Measurements from ENCODE around the gene GGA1. TPM values are rescaled to one million over a fixed set of nuclear protein-coding genes. Genes with fewer than 3 reads are reported as not detected.
"Not testable (repeated sequence)": the region's sequence is repeated elsewhere in the genome, so short reads cannot be mapped to it uniquely, and the experiment has no call there.

The GGA1 gene
- total RNA-seq, 1 donor from 2014 or later = 36.1 TPM

DNA sequence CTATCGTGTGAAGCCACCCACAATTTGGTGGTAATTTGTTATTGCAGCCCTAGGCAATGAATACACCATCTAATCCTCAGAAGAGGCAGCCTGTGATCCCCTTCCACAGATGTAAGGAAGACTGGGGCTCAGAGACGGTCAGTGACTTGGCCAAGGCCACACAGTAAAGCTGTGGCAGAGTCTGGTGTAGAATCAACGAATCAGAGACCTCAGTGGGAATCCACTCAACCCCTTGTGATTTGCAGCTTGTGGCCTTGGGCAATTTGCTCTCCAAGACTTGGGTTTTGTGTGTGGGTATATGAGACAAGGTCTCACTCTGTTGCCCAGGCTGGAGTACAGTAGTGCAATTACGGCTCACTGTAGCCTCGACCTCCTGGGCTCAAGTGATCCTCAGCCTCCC lies 30.6 kb upstream of the GGA1 start:
- no peak overlapping the region for H3K4me3 ChIP-seq (ENCODE audit: low read depth, low read length)
- FAIRE-seq (no peak), DNase-seq (ENCODE audit: low read depth) (no peak)
- no peaks in the 10 kb centered on the region for H3K36me3 ChIP-seq (ENCODE audit: control insufficient read depth, insufficient read depth, low read length)
- TF ChIP-seq, protein P1, sequence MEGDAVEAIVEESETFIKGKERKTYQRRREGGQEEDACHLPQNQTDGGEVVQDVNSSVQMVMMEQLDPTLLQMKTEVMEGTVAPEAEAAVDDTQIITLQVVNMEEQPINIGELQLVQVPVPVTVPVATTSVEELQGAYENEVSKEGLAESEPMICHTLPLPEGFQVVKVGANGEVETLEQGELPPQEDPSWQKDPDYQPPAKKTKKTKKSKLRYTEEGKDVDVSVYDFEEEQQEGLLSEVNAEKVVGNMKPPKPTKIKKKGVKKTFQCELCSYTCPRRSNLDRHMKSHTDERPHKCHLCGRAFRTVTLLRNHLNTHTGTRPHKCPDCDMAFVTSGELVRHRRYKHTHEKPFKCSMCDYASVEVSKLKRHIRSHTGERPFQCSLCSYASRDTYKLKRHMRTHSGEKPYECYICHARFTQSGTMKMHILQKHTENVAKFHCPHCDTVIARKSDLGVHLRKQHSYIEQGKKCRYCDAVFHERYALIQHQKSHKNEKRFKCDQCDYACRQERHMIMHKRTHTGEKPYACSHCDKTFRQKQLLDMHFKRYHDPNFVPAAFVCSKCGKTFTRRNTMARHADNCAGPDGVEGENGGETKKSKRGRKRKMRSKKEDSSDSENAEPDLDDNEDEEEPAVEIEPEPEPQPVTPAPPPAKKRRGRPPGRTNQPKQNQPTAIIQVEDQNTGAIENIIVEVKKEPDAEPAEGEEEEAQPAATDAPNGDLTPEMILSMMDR (IDR thresholded peaks at IDR 0.05; ENCODE audit: insufficient read depth, low read length, severe bottlenecking) = no peak
- H3K27me3 ChIP-seq (ENCODE audit: control insufficient read depth, insufficient read depth, low read length) = peaks cover 1% of the 10 kb centered on the region

DNA sequence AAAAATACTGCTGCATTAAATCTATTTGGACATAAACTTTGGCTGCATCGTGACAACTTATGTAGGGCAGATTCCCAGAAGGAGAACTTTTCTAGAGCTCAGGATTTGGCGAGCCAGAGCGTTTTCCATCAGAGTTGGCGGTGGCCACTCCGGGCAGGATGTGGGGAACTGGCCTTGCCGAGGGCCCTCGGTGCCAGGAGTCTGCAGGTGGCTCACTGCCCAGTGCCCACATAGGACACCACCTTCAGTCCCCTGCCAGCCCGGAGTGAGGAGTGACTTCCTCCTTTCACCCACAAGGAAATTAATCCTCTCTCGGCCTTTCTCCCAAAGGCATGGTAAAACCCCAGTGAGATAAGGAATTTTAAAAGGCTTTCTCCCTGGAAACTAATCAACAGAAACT lies 27.1 kb upstream of the GGA1 start:
- no peak overlapping the region for H3K4me3 ChIP-seq (ENCODE audit: low read depth, low read length)
- H3K27me3 ChIP-seq (ENCODE audit: control insufficient read depth, insufficient read depth, low read length) = peaks cover 3% of the 10 kb centered on the region
- no peak for FAIRE-seq
- H3K36me3 ChIP-seq (ENCODE audit: control insufficient read depth, insufficient read depth, low read length) = no peaks in the 10 kb centered on the region
- no peak for DNase-seq (ENCODE audit: low read depth)
- TF ChIP-seq, protein P1 (IDR thresholded peaks at IDR 0.05; ENCODE audit: insufficient read depth, low read length, severe bottlenecking) = no peak

DNA sequence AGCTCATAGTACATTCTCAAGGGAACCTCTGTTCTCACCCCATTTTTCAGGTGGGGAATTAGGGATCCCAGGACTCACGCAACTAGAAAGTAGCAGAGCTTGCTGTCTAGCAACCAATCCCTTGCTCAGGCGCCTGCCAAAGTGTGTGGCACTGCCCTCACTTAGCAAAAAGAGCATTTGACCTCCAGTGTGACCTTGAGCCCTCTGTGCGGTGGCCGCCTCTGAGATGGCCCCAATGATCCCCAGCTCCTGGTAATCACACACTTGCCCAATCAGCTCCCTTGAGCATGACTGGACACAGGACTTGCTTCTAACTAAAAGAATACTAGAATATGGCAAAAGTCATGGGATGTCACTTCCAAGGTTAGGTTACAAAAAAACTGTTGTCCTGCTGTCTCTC lies 26.1 kb upstream of the GGA1 start:
- no peak for DNase-seq (ENCODE audit: low read depth)
- Histone ChIP-seq H3K36me3 (ENCODE audit: control insufficient read depth, insufficient read depth, low read length) (no peaks in the 10 kb centered on the region), H3K27me3 (ENCODE audit: control insufficient read depth, insufficient read depth, low read length) (peaks cover 3% of the 10 kb centered on the region), H3K4me3 (ENCODE audit: low read depth, low read length) (no peak overlapping the region)
- TF ChIP-seq, protein P1 (IDR thresholded peaks at IDR 0.05; ENCODE audit: insufficient read depth, low read length, severe bottlenecking) = no peak
- no peak for FAIRE-seq

DNA sequence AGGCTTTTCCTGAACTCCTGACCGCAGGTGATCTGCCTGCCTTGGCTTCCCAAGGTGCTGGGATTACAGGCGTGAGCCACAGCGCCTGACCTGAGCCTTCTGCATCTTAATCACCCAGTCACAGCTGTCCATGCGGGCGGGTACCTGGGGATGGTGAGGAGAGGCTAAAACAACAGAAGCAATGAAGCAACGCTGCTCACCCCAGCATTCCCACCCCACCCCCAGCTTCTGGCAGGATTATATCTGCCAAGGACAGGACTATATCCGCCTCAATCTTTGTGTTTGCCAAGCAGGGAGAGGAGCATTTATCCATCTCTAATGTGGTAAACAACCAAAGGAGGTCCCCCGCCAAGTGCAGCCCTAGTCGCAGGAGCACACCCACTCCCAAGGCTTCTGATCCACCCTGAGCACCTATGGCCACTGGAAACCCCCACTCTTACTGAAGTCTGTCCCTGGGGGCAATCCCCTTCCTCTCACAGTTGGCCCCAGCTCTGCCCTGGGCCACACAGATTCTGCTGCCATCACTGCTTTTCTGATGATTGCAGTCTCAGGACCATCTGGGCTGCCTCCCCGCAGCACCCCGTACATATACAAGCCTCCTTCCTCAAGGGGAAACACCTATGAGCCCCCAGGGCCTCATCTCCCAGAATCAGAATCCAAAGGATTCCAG lies 20.0 kb upstream of the GGA1 start:
- TF ChIP-seq, protein P1 (IDR thresholded peaks at IDR 0.05; ENCODE audit: insufficient read depth, low read length, severe bottlenecking) = no peak
- no peaks in the 10 kb centered on the region for H3K36me3 ChIP-seq (ENCODE audit: control insufficient read depth, insufficient read depth, low read length)
- no peak overlapping the region for H3K4me3 ChIP-seq (ENCODE audit: low read depth, low read length)
- DNase-seq (ENCODE audit: low read depth) (no peak), FAIRE-seq (no peak)
- peaks cover 1% of the 10 kb centered on the region for H3K27me3 ChIP-seq (ENCODE audit: control insufficient read depth, insufficient read depth, low read length)

DNA sequence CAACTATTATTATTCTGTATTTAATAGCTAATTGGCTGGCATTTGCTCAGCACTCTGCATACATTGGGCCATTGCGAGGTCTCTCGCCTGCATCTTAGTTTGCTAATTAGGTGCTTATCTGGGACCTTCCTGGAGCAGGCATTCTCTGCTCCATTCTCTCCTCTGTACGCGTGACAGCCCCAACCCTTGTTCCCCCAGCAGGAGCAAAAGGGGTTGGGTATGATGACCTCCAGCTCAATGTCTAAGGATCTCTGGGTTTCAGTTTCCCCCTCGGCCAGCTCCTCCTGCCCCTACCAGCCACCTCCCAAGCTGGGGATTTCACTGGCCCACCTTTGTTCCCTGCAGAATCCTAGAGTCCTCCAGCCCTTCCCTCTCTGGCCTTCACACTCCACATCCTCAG lies 19.0 kb upstream of the GGA1 start:
- FAIRE-seq (no peak), DNase-seq (ENCODE audit: low read depth) (no peak)
- TF ChIP-seq, protein P1 (IDR thresholded peaks at IDR 0.05; ENCODE audit: insufficient read depth, low read length, severe bottlenecking) = no peak
- H3K36me3 ChIP-seq (ENCODE audit: control insufficient read depth, insufficient read depth, low read length) = no peaks in the 10 kb centered on the region
- H3K4me3 ChIP-seq (ENCODE audit: low read depth, low read length) = no peak overlapping the region
- no peaks in the 10 kb centered on the region for H3K27me3 ChIP-seq (ENCODE audit: control insufficient read depth, insufficient read depth, low read length)

DNA sequence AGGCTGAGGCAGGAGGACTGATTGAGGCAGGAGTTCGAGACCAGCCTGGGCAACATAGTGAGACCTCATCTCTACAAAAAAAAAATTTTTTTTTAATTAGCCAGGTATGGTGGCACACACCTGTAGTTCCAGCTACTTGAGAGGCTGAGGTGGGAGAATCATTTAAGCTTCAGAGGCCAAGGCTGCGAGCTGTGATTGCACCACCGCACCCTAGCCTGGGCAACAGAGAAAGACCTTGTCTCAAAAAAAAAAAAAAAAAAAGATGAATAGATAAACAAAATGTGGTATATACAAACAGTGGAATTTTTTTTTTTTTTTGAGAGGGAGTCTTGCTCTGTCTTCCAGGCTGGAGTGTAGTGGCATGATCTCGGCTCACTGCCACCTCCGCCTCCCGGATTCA lies 17.6 kb upstream of the GGA1 start:
- not testable (repeated sequence) for DNase-seq (ENCODE audit: low read depth); H3K27me3 ChIP-seq (ENCODE audit: control insufficient read depth, insufficient read depth, low read length); FAIRE-seq; H3K36me3 ChIP-seq (ENCODE audit: control insufficient read depth, insufficient read depth, low read length); H3K4me3 ChIP-seq (ENCODE audit: low read depth, low read length)
